ENCODE measurements around the gene WWTR1. TPM values are rescaled to one million over a fixed set of nuclear protein-coding genes. Genes with fewer than 3 reads are reported as not detected.

The WWTR1 gene
- total RNA-seq, 1 experiment from 2014 or later = 25.5 TPM

GRCh38 chr3:149548669-149549065 lies 109.2 kb downstream of the WWTR1 start (continued):
- no peak for TF ChIP-seq E2F4 (CRISPR knock-in tag; IDR thresholded peaks at IDR 0.05; ENCODE audit: borderline replicate concordance, low read depth)

GRCh38 chr3:149547954-149548668 lies 109.7 kb downstream of the WWTR1 start:
- no peak overlapping the region for H3K4me3 Mint-ChIP-seq
- CTCF ChIA-PET = interaction anchor here (0.6 to 1.5 kb wide), 3 partner anchors 21 to 223 kb away, joined by 3 to 5 read pairs (median 3); no protein-coding TSS in a partner anchor
- no peaks in the 10 kb centered on the region for H3K27me3 Mint-ChIP-seq (ENCODE audit: low read depth)
- no peaks in the 10 kb centered on the region for H3K36me3 Mint-ChIP-seq
- peak; percentile 55 for ATAC-seq
- no peaks in the 10 kb centered on the region for H3K9me3 Mint-ChIP-seq
- peak overlapping the region; percentile 64 for H3K27ac Mint-ChIP-seq
- DNase-seq (ENCODE audit: low spot score) = no peak
- peaks cover 20% of the 10 kb centered on the region for H3K4me1 Mint-ChIP-seq
- TF ChIP-seq SMAD3 (CRISPR knock-in tag; IDR thresholded peaks at IDR 0.05; ENCODE audit: borderline replicate concordance) (no peak), PRDM15 (CRISPR knock-in tag; IDR thresholded peaks at IDR 0.05) (no peak), E2F1 (CRISPR knock-in tag; IDR thresholded peaks at IDR 0.05) (no peak), MXD4 (CRISPR knock-in tag; IDR thresholded peaks at IDR 0.05; ENCODE audit: borderline replicate concordance) (no peak), AR (CRISPR knock-in tag; IDR thresholded peaks at IDR 0.05) (no peak), CTCF (IDR thresholded peaks at IDR 0.05) (no peak), ATF2 (CRISPR knock-in tag; IDR thresholded peaks at IDR 0.05; ENCODE audit: borderline replicate concordance, low read depth) (no peak), SOX15 (CRISPR knock-in tag; IDR thresholded peaks at IDR 0.05) (no peak), ZNF138 (CRISPR knock-in tag; conservative IDR thresholded peaks at IDR 0.05) (no peak), GTF2I (CRISPR knock-in tag; conservative IDR thresholded peaks at IDR 0.05) (no peak)
- POLR2A ChIA-PET = interaction anchor here (0.5 to 1.1 kb wide), 2 partner anchors 23 to 109 kb away, joined by 3 to 4 read pairs; partner anchors contain the start of gene WWTR1

Data from WTC11 (cell line).